K562 (cell line): ENCODE measurements around the gene GNRHR. TPM values are rescaled to one million over a fixed set of nuclear protein-coding genes. Genes with fewer than 3 reads are reported as not detected.

ENCODE experiments used
- BCOR ChIP-seq: fragments of 450-650 bp; IDR thresholded peaks from 2 replicates; pipeline ENCODE4 v1.6.1; 2016
- CHD7 ChIP-seq: fragments of 200-600 bp; sonication (generic); IDR thresholded peaks from one replicate; pipeline ENCODE4 v1.6.1; 2012; ENCODE audit warnings: mild to moderate bottlenecking, low read depth, low read length, inconsistent platforms
- DLX4 ChIP-seq: fragments of 250-450 bp; sonication (Bioruptor Pico); IDR thresholded peaks from 2 replicates; pipeline ENCODE4 v1.6.1; 2021; ENCODE audit warnings: mild to moderate bottlenecking
- RBM34 ChIP-seq: fragments of 200-400 bp; formaldehyde crosslinking; IDR thresholded peaks from 2 replicates; pipeline ENCODE4 v1.6.1; 2018; ENCODE audit warnings: low read length, borderline replicate concordance; ENCODE audit not compliant: insufficient read depth
- RFX1 ChIP-seq: fragments of 450-650 bp; IDR thresholded peaks from 2 replicates; pipeline ENCODE4 v1.6.1; 2016; ENCODE audit warnings: mild to moderate bottlenecking, moderate library complexity
- RFX5 ChIP-seq: IDR thresholded peaks from 2 replicates; pipeline ENCODE4 v1.6.1; 2011; ENCODE audit warnings: low read depth, mild to moderate bottlenecking, improper control_type of control experiment, low read length
- SMARCA4 ChIP-seq: fragments of 450-650 bp; IDR thresholded peaks from 2 replicates; pipeline ENCODE4 v1.6.1; 2016
- SNAPC5 ChIP-seq: fragments of 250-450 bp; sonication (Bioruptor Pico); IDR thresholded peaks from 2 replicates; pipeline ENCODE4 v1.8.0; 2021; ENCODE audit warnings: moderate library complexity, mild to moderate bottlenecking, inconsistent platforms
- TFAP4 ChIP-seq: sonication (generic); formaldehyde crosslinking; IDR thresholded peaks from 2 replicates; pipeline ENCODE4 v1.8.0; 2022; ENCODE audit warnings: missing genetic modification reagents, mild to moderate bottlenecking, moderate library complexity, borderline replicate concordance
- YY1 ChIP-seq, 3 experiments: IDR thresholded peaks; 2 replicates each; pipeline ENCODE4 v1.6.1; 2011; ENCODE audit warnings: low read length in 2 of 3, mild to moderate bottlenecking in 2 of 3, moderate library complexity in 2 of 3, borderline replicate concordance in 1 of 3, control low read depth in 1 of 3, low read depth in 1 of 3; ENCODE audit not compliant: insufficient read depth in 3 of 3, insufficient replicate concordance in 2 of 3, control insufficient read depth in 1 of 3, insufficient read length in 1 of 3; ENCODE audit errors: extremely low read depth in 1 of 3
- ZBED1 ChIP-seq: IDR thresholded peaks from 2 replicates; pipeline ENCODE4 v1.6.1; 2014
- ZNF140 ChIP-seq: fragments of 250-450 bp; sonication (Bioruptor Pico); IDR thresholded peaks from 2 replicates; pipeline ENCODE4 v1.8.0; 2021; ENCODE audit warnings: moderate library complexity, mild to moderate bottlenecking, inconsistent platforms
- ZNF41 ChIP-seq: fragments of 250-450 bp; sonication (Bioruptor Pico); conservative IDR thresholded peaks from 2 replicates; pipeline ENCODE4 v1.4.0; 2020; ENCODE audit warnings: mild to moderate bottlenecking
- polyA plus RNA-seq, 8 experiments: library from polyadenylated mRNA; depleted of rRNA in 4 of 8; stranded (reverse) in 5 of 8; unstranded in 3 of 8; fragments of >200 nt; fragmentation: Nextera tagmentation in 2 of 8; fragmentation: Illumina TruSeq in 1 of 8; extraction: Ambion mirVana in 2 of 8; extraction: Trizol in 1 of 8; gene quantifications; 2 replicates each; pipeline versions ENCODE4 v1.2.1 to v1.2.3, GENCODE V29; 2011 to 2014; ENCODE audit warnings: inconsistent platforms in 1 of 8, missing spikeins in 1 of 8
- total RNA-seq, 7 experiments: library from RNA; depleted of rRNA in 6 of 7; stranded (reverse); fragments of >200 nt in 6 of 7; fragmentation: Illumina TruSeq in 2 of 7; extraction: Trizol in 2 of 7; gene quantifications; 2 replicates each; pipeline versions ENCODE4 v1.2.1 to v1.2.3, GENCODE V29; 2011 to 2021; ENCODE audit warnings: low replicate concordance in 1 of 7

The GNRHR gene
- total and polyA plus RNA-seq, 9 of the 15 experiments (the other 6 are each of a cell fraction or from before 2014, with no cell fraction given) = 0.06 to 0.13 TPM; not detected in 7

GRCh38 chr4:67699603-67700002 is 54.6 kb downstream of the GNRHR start (continued):
- TF ChIP-seq CHD7 (no peak), SNAPC5 (CRISPR knock-in tag) (no peak), ZBED1 (no peak), SMARCA4 (no peak), RFX5 (no peak), BCOR (peak; percentile 49), ZNF140 (no peak), YY1 (IDR thresholded peaks at IDR 0.05; ENCODE audit: borderline replicate concordance in 1 of 3, control insufficient read depth in 1 of 3, extremely low read depth in 1 of 3, insufficient read depth in 3 of 3, insufficient read length in 1 of 3, insufficient replicate concordance in 2 of 3, low read depth in 1 of 3, low read length in 2 of 3) (peak in 1 of 3 experiments; percentile 42), DLX4 (CRISPR knock-in tag) (no peak), ZNF41 (CRISPR knock-in tag) (no peak), RFX1 (no peak), RBM34 (no peak), TFAP4 (CRISPR knock-in tag) (0 out of 2 replicates have a peak, but pooled peaks have one; percentile 12)
